H1 (cell line): Measurements from ENCODE around the gene CXCL6. TPM values are rescaled to one million over a fixed set of nuclear protein-coding genes. Genes with fewer than 3 reads are reported as not detected.

Source experiments
- CBX8 ChIP-seq: fragments of 300-800, 300-1000 bp; sonication (generic); IDR thresholded peaks from 2 replicates; pipeline ENCODE4 v1.7.1; 2016; ENCODE audit warnings: low read depth, low read length, borderline replicate concordance
- CEBPB ChIP-seq: IDR thresholded peaks from 2 replicates; pipeline ENCODE4 v1.6.1; 2012; ENCODE audit warnings: low read depth, low read length
- CHD7 ChIP-seq: fragments of 300-600 bp; sonication (generic); IDR thresholded peaks from 2 replicates; pipeline ENCODE4 v1.7.1; 2012; ENCODE audit warnings: low read length, moderate library complexity, mild to moderate bottlenecking, inconsistent platforms; ENCODE audit not compliant: insufficient replicate concordance
- E2F6 ChIP-seq: IDR thresholded peaks from 2 replicates; pipeline ENCODE4 v1.6.1; 2012; ENCODE audit warnings: inconsistent platforms
- POLR2AphosphoS5 ChIP-seq: IDR thresholded peaks from 2 replicates; pipeline ENCODE4 v1.6.1; 2011; ENCODE audit warnings: low read depth, low read length
- TCF12 ChIP-seq: IDR thresholded peaks from 2 replicates; pipeline ENCODE4 v1.6.1; 2011; ENCODE audit warnings: low read depth, mild to moderate bottlenecking, low read length
- polyA plus RNA-seq, 7 experiments: library from polyadenylated mRNA; depleted of rRNA in 3 of 7; stranded (reverse) in 5 of 7; unstranded in 2 of 7; fragments of >200 nt in 5 of 7; fragments of 200-250 nt in 2 of 7; gene quantifications; 1 replicate in 5 of 7; 2 replicates in 1 of 7; 4 replicates in 1 of 7; pipeline versions ENCODE4 v1.2.1 to v1.2.3, GENCODE V29; 2011 to 2013; ENCODE audit warnings: missing spikeins in 2 of 7, mixed read lengths in 2 of 7
- total RNA-seq: library from RNA; stranded (reverse); fragmentation: NEBNext Ultra II Directional; extraction: Animal tissue kit (Norgen Biotek cat#: 25700); gene quantifications from 2 replicates; pipeline ENCODE4 v1.2.1, GENCODE V29; 2021

CXCL6 gene
- total and polyA plus RNA-seq, 2 of the 8 experiments (the other 6 are each of a cell fraction or from before 2014, with no cell fraction given): 6.3 to 8.0 TPM

- TF ChIP-seq CHD7 (no peak), TCF12 (no peak), CBX8 (no peak), CEBPB (no peak), POLR2AphosphoS5 (no peak), E2F6 (no peak)
These were observed 14.8 kb downstream of the CXCL6 start (continued) for GRCh38 chr4:73851293-73851692.
